Measurements from ENCODE around the gene C10orf90.

The C10orf90 gene

DNA sequence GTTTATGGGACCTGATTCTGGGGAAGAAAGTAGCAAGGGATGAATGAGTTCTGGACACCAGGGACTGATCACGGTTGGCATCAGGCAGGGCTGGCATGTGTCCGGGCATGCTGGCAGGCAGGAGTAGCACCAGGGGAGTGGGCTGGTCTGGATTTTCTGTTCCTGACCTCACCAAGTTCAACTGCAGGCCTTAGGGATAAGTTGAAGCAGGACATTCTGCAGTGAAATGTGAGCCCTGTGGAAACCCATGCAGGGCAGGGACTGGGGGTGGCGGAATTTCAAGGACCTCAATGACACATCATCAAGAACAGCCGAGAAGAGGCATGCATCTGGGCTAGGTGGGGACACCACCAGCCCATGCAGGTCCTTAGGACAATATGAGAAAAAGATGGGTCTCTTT, 202.0 kb downstream of the C10orf90 start:
- H3K27me3 ChIP-seq = peaks cover 3% of the 10 kb centered on the region
- TF ChIP-seq, protein P1, sequence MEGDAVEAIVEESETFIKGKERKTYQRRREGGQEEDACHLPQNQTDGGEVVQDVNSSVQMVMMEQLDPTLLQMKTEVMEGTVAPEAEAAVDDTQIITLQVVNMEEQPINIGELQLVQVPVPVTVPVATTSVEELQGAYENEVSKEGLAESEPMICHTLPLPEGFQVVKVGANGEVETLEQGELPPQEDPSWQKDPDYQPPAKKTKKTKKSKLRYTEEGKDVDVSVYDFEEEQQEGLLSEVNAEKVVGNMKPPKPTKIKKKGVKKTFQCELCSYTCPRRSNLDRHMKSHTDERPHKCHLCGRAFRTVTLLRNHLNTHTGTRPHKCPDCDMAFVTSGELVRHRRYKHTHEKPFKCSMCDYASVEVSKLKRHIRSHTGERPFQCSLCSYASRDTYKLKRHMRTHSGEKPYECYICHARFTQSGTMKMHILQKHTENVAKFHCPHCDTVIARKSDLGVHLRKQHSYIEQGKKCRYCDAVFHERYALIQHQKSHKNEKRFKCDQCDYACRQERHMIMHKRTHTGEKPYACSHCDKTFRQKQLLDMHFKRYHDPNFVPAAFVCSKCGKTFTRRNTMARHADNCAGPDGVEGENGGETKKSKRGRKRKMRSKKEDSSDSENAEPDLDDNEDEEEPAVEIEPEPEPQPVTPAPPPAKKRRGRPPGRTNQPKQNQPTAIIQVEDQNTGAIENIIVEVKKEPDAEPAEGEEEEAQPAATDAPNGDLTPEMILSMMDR (IDR thresholded peaks at IDR 0.05) = no peak
- no peaks in the 10 kb centered on the region for H3K36me3 ChIP-seq
- H3K4me1 ChIP-seq (ENCODE audit: control insufficient read depth in 1 of 2, insufficient read depth in 1 of 2, low read depth in 1 of 2, low read length in 1 of 2) = no peaks in the 10 kb centered on the region
- no peak overlapping the region for H3K4me3 ChIP-seq (ENCODE audit: low read depth in 1 of 2, low read length in 1 of 2)
- H3K9me3 ChIP-seq = no peaks in the 10 kb centered on the region
- no peak overlapping the region for H3K27ac ChIP-seq

GRCh38 chr10:126465771-126466170, 204.7 kb downstream of the C10orf90 start:
- Histone ChIP-seq H3K36me3 (no peaks in the 10 kb centered on the region), H3K9me3 (no peaks in the 10 kb centered on the region), H3K27ac (no peak overlapping the region), H3K4me1 (ENCODE audit: control insufficient read depth in 1 of 2, insufficient read depth in 1 of 2, low read depth in 1 of 2, low read length in 1 of 2) (no peaks in the 10 kb centered on the region), H3K27me3 (peaks cover 1% of the 10 kb centered on the region), H3K4me3 (ENCODE audit: low read depth in 1 of 2, low read length in 1 of 2) (no peak overlapping the region)
- TF ChIP-seq, protein P1 (IDR thresholded peaks at IDR 0.05) = no peak

GRCh38 chr10:126463286-126463685, 207.2 kb downstream of the C10orf90 start:
- H3K9me3 ChIP-seq = no peaks in the 10 kb centered on the region
- H3K4me1 ChIP-seq (ENCODE audit: control insufficient read depth in 1 of 2, insufficient read depth in 1 of 2, low read depth in 1 of 2, low read length in 1 of 2) = no peaks in the 10 kb centered on the region
- TF ChIP-seq, protein P1 (IDR thresholded peaks at IDR 0.05) = no peak
- no peaks in the 10 kb centered on the region for H3K27me3 ChIP-seq
- no peaks in the 10 kb centered on the region for H3K36me3 ChIP-seq
- no peak overlapping the region for H3K4me3 ChIP-seq (ENCODE audit: low read depth in 1 of 2, low read length in 1 of 2)
- no peak overlapping the region for H3K27ac ChIP-seq

- H3K4me1 ChIP-seq (ENCODE audit: control insufficient read depth in 1 of 2, insufficient read depth in 1 of 2, low read depth in 1 of 2, low read length in 1 of 2) = no peaks in the 10 kb centered on the region
These were observed 209.1 kb downstream of the C10orf90 start for GRCh38 chr10:126461289-126461940.

DNA sequence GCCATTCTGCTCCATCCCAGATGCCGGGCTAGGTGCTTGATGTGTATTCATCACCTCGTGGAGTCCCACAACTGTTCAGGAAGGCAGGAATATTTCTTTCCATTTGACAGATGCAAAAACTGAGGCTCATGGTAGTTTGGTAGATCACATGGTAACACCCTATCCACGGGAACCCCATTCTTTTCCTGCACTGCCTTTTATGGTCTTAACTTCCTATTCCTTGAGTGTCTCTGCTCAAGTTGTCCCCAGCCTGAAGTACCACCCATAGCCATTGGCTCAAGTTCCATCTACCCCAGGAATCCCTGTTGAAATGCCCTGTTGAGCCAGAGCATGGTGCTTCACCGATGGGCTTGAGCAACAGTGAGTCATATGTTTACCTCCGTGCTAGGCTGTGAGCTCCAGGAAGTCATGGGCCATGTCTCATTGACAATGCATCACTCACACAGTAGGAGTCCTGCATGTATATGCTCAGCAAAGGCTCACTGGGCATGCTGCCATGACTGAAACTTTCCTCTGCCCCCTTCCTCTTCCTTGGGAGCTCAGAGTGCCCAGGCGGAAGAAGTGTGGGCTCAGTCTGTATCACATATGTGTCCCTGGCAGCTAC, 210.5 kb downstream of the C10orf90 start:
- Histone ChIP-seq H3K27ac (no peak overlapping the region), H3K27me3 (no peaks in the 10 kb centered on the region), H3K9me3 (no peaks in the 10 kb centered on the region), H3K4me1 (ENCODE audit: control insufficient read depth in 1 of 2, insufficient read depth in 1 of 2, low read depth in 1 of 2, low read length in 1 of 2) (no peaks in the 10 kb centered on the region), H3K4me3 (ENCODE audit: low read depth in 1 of 2, low read length in 1 of 2) (no peak overlapping the region), H3K36me3 (no peaks in the 10 kb centered on the region)
- TF ChIP-seq, protein P1 (IDR thresholded peaks at IDR 0.05) = no peak

More at GRCh38 chr10:126461289-126461940, 209.1 kb downstream of the C10orf90 start:
- Histone ChIP-seq H3K27me3 (no peaks in the 10 kb centered on the region), H3K9me3 (no peaks in the 10 kb centered on the region), H3K4me3 (ENCODE audit: low read depth in 1 of 2, low read length in 1 of 2) (no peak overlapping the region), H3K27ac (no peak overlapping the region), H3K36me3 (no peaks in the 10 kb centered on the region)
- TF ChIP-seq, protein P1 (IDR thresholded peaks at IDR 0.05) = no peak

Data from neutrophil (primary cell).